IPS-20b (cell line): ENCODE measurements around the gene FLII.
A peak's percentile ranks its signal among the peaks of the same experiment; 100 is the strongest.

ENCODE experiments used
- H3K27ac ChIP-seq: one replicate; pipeline ENCODE4 v1.5.1; 2013; ENCODE audit warnings: low read length
- H3K27me3 ChIP-seq: 2 replicates; pipeline ENCODE4 v1.6.1; 2013; ENCODE audit warnings: mild to moderate bottlenecking, low read length, inconsistent platforms; ENCODE audit not compliant: insufficient read depth
- H3K36me3 ChIP-seq: 2 replicates; pipeline ENCODE4 v1.6.1; 2013; ENCODE audit warnings: low read depth, mild to moderate bottlenecking, inconsistent platforms, low read length, moderate library complexity; ENCODE audit not compliant: insufficient read depth
- H3K4me1 ChIP-seq: 2 replicates; pipeline ENCODE4 v1.6.1; 2013; ENCODE audit warnings: mild to moderate bottlenecking, control low read depth, inconsistent platforms, low read length, moderate library complexity; ENCODE audit not compliant: insufficient read depth
- H3K4me3 ChIP-seq: 2 replicates; pipeline ENCODE4 v1.5.1; 2013; ENCODE audit warnings: mild to moderate bottlenecking, low read length, inconsistent platforms
- H3K9ac ChIP-seq: 2 replicates; pipeline ENCODE4 v1.6.1; 2013; ENCODE audit warnings: low read depth, mild to moderate bottlenecking, inconsistent platforms, low read length, moderate library complexity
- H3K9me3 ChIP-seq: 2 replicates; pipeline ENCODE4 v1.6.1; 2013; ENCODE audit warnings: mild to moderate bottlenecking, low read depth, low read length, inconsistent platforms; ENCODE audit not compliant: insufficient read depth

Gene FLII

GRCh38 chr17:18235743-18236256, 22.7 kb downstream of the FLII start:
- Histone ChIP-seq H3K36me3 (peaks cover 84% of the 10 kb centered on the region), H3K27ac (no peak overlapping the region), H3K4me1 (no peaks in the 10 kb centered on the region; the same call in 1 of the 2 replicates), H3K27me3 (no peaks in the 10 kb centered on the region), H3K9me3 (no peaks in the 10 kb centered on the region), H3K4me3 (no peak overlapping the region), H3K9ac (no peak overlapping the region)

- H3K4me1 ChIP-seq: no peaks in the 10 kb centered on the region; the same call in 1 of the 2 replicates
- no peak overlapping the region for H3K9ac ChIP-seq
- H3K27ac ChIP-seq: no peak overlapping the region
- H3K27me3 ChIP-seq: no peaks in the 10 kb centered on the region
- no peak overlapping the region for H3K4me3 ChIP-seq
- H3K9me3 ChIP-seq: no peaks in the 10 kb centered on the region
- peaks cover 76% of the 10 kb centered on the region for H3K36me3 ChIP-seq
Observed at GRCh38 chr17:18234853-18235380, 23.6 kb downstream of the FLII start.

- no peak overlapping the region for H3K4me3 ChIP-seq
- H3K27ac ChIP-seq: no peak overlapping the region
- no peaks in the 10 kb centered on the region for H3K9me3 ChIP-seq
- no peak overlapping the region for H3K9ac ChIP-seq
- H3K27me3 ChIP-seq: no peaks in the 10 kb centered on the region
- peaks cover 66% of the 10 kb centered on the region for H3K36me3 ChIP-seq
- H3K4me1 ChIP-seq: no peaks in the 10 kb centered on the region; the same call in 1 of the 2 replicates
Observed at GRCh38 chr17:18233803-18234518, 24.6 kb downstream of the FLII start.

GRCh38 chr17:18231164-18231563, 27.4 kb downstream of the FLII start:
- no peak overlapping the region for H3K27ac ChIP-seq
- no peak overlapping the region for H3K4me3 ChIP-seq
- H3K36me3 ChIP-seq: peaks cover 42% of the 10 kb centered on the region
- H3K9ac ChIP-seq: 0 out of 2 replicates have a peak overlapping the region, but pooled peaks have one; percentile 48
- H3K9me3 ChIP-seq: no peaks in the 10 kb centered on the region
- no peaks in the 10 kb centered on the region; the same call in 1 of the 2 replicates for H3K4me1 ChIP-seq
- H3K27me3 ChIP-seq: no peaks in the 10 kb centered on the region

- H3K4me3 ChIP-seq: no peak overlapping the region
- no peak overlapping the region for H3K27ac ChIP-seq
- H3K36me3 ChIP-seq: peaks cover 36% of the 10 kb centered on the region
- peak overlapping the region; percentile 48; the same call in 1 of the 2 replicates for H3K9ac ChIP-seq
- no peaks in the 10 kb centered on the region for H3K27me3 ChIP-seq
- no peaks in the 10 kb centered on the region for H3K9me3 ChIP-seq
- no peaks in the 10 kb centered on the region; the same call in 1 of the 2 replicates for H3K4me1 ChIP-seq
Observed at GRCh38 chr17:18230288-18231141, 28.0 kb downstream of the FLII start.

- H3K9me3 ChIP-seq: no peaks in the 10 kb centered on the region
- H3K27ac ChIP-seq: no peak overlapping the region
- H3K4me1 ChIP-seq: no peaks in the 10 kb centered on the region; the same call in 1 of the 2 replicates
- H3K27me3 ChIP-seq: no peaks in the 10 kb centered on the region
- peaks cover 28% of the 10 kb centered on the region for H3K36me3 ChIP-seq
- no peak overlapping the region for H3K9ac ChIP-seq
- no peak overlapping the region for H3K4me3 ChIP-seq
Observed at GRCh38 chr17:18229771-18230170, 28.8 kb downstream of the FLII start.

- Histone ChIP-seq H3K27ac (no peak overlapping the region), H3K36me3 (peaks cover 23% of the 10 kb centered on the region), H3K9me3 (no peaks in the 10 kb centered on the region), H3K4me3 (no peak overlapping the region), H3K4me1 (peaks cover under 1% of the 10 kb centered on the region; the same call in 1 of the 2 replicates), H3K9ac (no peak overlapping the region), H3K27me3 (no peaks in the 10 kb centered on the region)
Observed at GRCh38 chr17:18229254-18229653, 29.3 kb downstream of the FLII start.

GRCh38 chr17:18228176-18228682, 30.3 kb downstream of the FLII start:
- H3K4me3 ChIP-seq: no peak overlapping the region
- H3K36me3 ChIP-seq: peaks cover 13% of the 10 kb centered on the region; the same call in 1 of the 2 replicates
- H3K27ac ChIP-seq: no peak overlapping the region
- H3K9ac ChIP-seq: no peak overlapping the region
- H3K4me1 ChIP-seq: peaks cover 5% of the 10 kb centered on the region; the same call in 1 of the 2 replicates
- H3K9me3 ChIP-seq: no peaks in the 10 kb centered on the region
- H3K27me3 ChIP-seq: no peaks in the 10 kb centered on the region

GRCh38 chr17:18227635-18228034, 30.9 kb downstream of the FLII start:
- no peaks in the 10 kb centered on the region for H3K9me3 ChIP-seq
- no peak overlapping the region for H3K4me3 ChIP-seq
- H3K9ac ChIP-seq: no peak overlapping the region
- H3K27ac ChIP-seq: no peak overlapping the region
- H3K27me3 ChIP-seq: no peaks in the 10 kb centered on the region
- peaks cover 5% of the 10 kb centered on the region; the same call in 1 of the 2 replicates for H3K4me1 ChIP-seq
- H3K36me3 ChIP-seq: peaks cover 7% of the 10 kb centered on the region; the same call in 1 of the 2 replicates

- no peaks in the 10 kb centered on the region for H3K36me3 ChIP-seq
- H3K9me3 ChIP-seq: no peaks in the 10 kb centered on the region
- H3K27me3 ChIP-seq: no peaks in the 10 kb centered on the region
- H3K27ac ChIP-seq: no peak overlapping the region
- H3K4me3 ChIP-seq: peak overlapping the region; percentile 94
- H3K9ac ChIP-seq: peak overlapping the region; percentile 92
- H3K4me1 ChIP-seq: peaks cover 5% of the 10 kb centered on the region; the same call in 1 of the 2 replicates
Observed at GRCh38 chr17:18226284-18226945, 32.1 kb downstream of the FLII start.
